Peyer's patch (tissue), 4 donors: Measurements from ENCODE around the gene ELF4. TPM values are rescaled to one million over a fixed set of nuclear protein-coding genes. Genes with fewer than 3 reads are reported as not detected.

Experiments
- DNase-seq, 3 donors: peaks; one replicate each; pipeline ENCODE4 v3.0.0-alpha.2; 2017 to 2019
- H3K27ac ChIP-seq, 4 donors: fragments of 200-600 bp; sonication (generic); one replicate each; pipeline ENCODE4 v1.5.1; 2016 to 2019
- H3K27me3 ChIP-seq, 2 donors: fragments of 200-600 bp; sonication (generic); one replicate each; pipeline ENCODE4 v1.5.1; 2019
- H3K36me3 ChIP-seq, 3 donors: fragments of 200-600 bp; sonication (generic); one replicate each; pipeline ENCODE4 v1.5.1; 2016 to 2019
- H3K4me1 ChIP-seq, 4 donors: fragments of 200-600 bp; sonication (generic); one replicate each; pipeline ENCODE4 v1.5.1; 2016 to 2019
- H3K4me3 ChIP-seq, 4 donors: fragments of 200-600 bp; sonication (generic); 1 replicate in 3 of 4; 2 replicates in 1 of 4; pipeline ENCODE4 v1.5.1; 2016 to 2019; ENCODE audit warnings: mild to moderate bottlenecking in 1 of 4
- H3K9me3 ChIP-seq, 4 donors: fragments of 200-600 bp; sonication (generic); one replicate each; pipeline ENCODE4 v1.5.1; 2016 to 2019; ENCODE audit warnings: mild to moderate bottlenecking in 1 of 4
- POLR2A ChIP-seq, 2 donors: fragments of 450-650 bp; IDR thresholded peaks; one replicate each; pipeline ENCODE4 v1.5.1; 2017; ENCODE audit warnings: antibody characterized with exemption in 2 of 2, mild to moderate bottlenecking in 2 of 2, moderate library complexity in 2 of 2
- total RNA-seq, 4 donors: library from RNA; depleted of rRNA; stranded (reverse); fragments of >200 nt; gene quantifications; one replicate each; pipeline ENCODE4 v1.1.0, GENCODE V29; 2016
- TF ChIP-seq, protein P1 (sequence below), 6 experiments: fragments of 450-650 bp in 4 of 6; fragments of 200-600 bp in 2 of 6; sonication (generic) in 1 of 6; IDR thresholded peaks; one replicate each; pipeline ENCODE4 v1.5.1; 2017 to 2019; ENCODE audit warnings: antibody characterized with exemption in 6 of 6, mild to moderate bottlenecking in 3 of 6, moderate library complexity in 1 of 6

ELF4 gene
- total RNA-seq, 4 donors from 2014 or later = 17.3 to 47.3 (median 43.7) TPM

DNA sequence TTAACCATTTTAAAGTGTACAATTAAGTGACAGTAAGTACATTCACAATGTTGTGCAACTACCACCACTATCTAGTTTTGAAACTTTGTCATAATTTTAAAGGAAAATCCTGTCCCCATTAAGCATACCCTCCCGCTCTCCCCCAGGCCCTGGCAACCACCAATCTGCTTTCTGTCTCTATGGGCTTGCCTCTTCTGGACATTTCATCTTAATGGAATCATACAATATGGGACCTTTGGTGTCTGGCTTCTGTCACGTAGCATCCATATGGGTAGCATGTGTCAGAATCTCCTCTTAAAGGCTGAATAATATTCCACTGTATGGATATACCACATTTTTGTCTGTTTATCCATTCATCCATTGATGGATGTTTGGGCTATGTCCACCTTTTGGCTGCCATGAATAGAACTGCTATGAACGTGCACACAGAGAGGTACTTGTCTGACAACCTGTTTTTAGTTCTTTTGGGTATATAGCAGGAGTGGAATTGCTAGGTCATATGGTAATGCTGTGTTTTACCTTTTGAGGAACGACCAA, 61.5 kb downstream of the ELF4 start:
- H3K4me3 ChIP-seq = no peak overlapping the region
- peaks cover 0 to 38% (median 0%) of the 10 kb centered on the region in 3 donors for H3K36me3 ChIP-seq
- DNase-seq = no peak
- no peaks in the 10 kb centered on the region for H3K27me3 ChIP-seq
- H3K9me3 ChIP-seq = no peaks in the 10 kb centered on the region
- no peak overlapping the region for H3K27ac ChIP-seq
- H3K4me1 ChIP-seq = no peaks in the 10 kb centered on the region
- no peak for TF ChIP-seq POLR2A (IDR thresholded peaks at IDR 0.05)

DNA sequence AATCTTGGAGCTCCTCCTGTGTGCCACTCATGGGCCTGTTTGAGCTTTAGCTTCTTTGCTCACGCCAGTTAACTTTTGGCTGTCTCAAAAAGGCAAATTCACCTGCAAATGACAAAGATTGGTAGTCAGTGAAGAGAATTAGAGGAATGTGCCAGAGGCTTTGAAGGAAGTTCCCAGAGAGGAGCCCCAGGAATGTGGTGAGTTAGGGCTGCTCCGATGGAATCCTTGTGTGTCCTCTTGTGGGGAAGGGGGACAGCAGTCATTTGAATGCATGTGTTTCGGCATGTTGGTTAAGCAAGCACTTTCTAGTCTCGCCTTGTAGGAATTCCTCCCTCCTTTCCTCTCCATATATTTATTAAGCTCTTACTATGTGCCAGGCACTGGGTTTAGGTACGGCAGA, 62.9 kb downstream of the ELF4 start:
- Histone ChIP-seq H3K36me3 (peaks cover 0 to 25% (median 0%) of the 10 kb centered on the region in 3 donors), H3K4me3 (no peak overlapping the region), H3K27ac (no peak overlapping the region), H3K4me1 (no peaks in the 10 kb centered on the region), H3K9me3 (no peaks in the 10 kb centered on the region), H3K27me3 (no peaks in the 10 kb centered on the region)
- DNase-seq = no peak
- TF ChIP-seq POLR2A (IDR thresholded peaks at IDR 0.05) = no peak
- TF ChIP-seq, protein P1, sequence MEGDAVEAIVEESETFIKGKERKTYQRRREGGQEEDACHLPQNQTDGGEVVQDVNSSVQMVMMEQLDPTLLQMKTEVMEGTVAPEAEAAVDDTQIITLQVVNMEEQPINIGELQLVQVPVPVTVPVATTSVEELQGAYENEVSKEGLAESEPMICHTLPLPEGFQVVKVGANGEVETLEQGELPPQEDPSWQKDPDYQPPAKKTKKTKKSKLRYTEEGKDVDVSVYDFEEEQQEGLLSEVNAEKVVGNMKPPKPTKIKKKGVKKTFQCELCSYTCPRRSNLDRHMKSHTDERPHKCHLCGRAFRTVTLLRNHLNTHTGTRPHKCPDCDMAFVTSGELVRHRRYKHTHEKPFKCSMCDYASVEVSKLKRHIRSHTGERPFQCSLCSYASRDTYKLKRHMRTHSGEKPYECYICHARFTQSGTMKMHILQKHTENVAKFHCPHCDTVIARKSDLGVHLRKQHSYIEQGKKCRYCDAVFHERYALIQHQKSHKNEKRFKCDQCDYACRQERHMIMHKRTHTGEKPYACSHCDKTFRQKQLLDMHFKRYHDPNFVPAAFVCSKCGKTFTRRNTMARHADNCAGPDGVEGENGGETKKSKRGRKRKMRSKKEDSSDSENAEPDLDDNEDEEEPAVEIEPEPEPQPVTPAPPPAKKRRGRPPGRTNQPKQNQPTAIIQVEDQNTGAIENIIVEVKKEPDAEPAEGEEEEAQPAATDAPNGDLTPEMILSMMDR (IDR thresholded peaks at IDR 0.05) = no peak

DNA sequence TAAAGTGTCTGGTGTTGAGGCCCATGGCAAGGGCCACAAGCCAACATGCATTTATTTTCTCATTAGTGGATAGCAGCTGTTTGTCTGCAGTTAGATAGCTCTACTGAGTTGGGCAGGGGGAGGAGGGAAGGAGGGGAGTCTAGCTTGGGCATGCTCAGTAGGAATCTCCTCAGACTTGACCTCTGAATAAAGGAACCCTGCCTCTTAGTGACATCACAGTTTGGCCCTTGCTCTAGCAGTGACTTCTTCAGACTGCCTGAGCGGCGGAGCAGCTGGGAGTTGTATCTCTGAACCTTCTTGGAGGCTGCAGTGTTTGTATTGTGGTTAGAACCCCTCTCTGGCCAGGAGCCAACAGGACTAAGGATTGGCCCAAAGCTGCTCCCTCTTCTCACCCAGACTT, 70.5 kb downstream of the ELF4 start:
- H3K4me1 ChIP-seq = no peaks in the 10 kb centered on the region
- H3K4me3 ChIP-seq = no peak overlapping the region
- peaks cover 0 to 27% (median 0%) of the 10 kb centered on the region in 3 donors for H3K36me3 ChIP-seq
- no peaks in the 10 kb centered on the region for H3K27me3 ChIP-seq
- no peaks in the 10 kb centered on the region for H3K9me3 ChIP-seq
- TF ChIP-seq POLR2A (IDR thresholded peaks at IDR 0.05) = no peak
- TF ChIP-seq, protein P1 (IDR thresholded peaks at IDR 0.05) = no peak
- H3K27ac ChIP-seq = no peak overlapping the region
- DNase-seq = no peak

DNA sequence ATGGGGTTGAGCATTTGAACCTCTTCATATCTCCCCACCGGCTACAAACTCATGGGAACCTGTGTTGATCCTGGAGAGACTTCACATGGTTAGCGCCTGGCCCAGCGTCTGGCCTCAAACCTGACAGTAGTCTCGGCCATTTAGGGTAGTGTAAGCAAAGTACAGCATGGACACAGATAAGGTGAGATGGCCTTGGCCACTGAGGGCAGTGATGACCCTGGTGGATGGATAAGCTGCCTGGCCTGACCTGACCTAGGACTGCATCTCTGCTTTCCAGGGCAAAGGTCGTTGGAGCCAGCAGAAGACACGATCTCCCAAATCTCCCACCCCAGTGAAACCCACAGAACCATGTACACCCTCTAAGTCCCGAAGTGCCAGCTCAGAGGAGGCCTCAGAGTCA, 76.1 kb downstream of the ELF4 start:
- Histone ChIP-seq H3K4me1 (no peaks in the 10 kb centered on the region), H3K36me3 (peaks cover 0 to 28% (median 0%) of the 10 kb centered on the region in 3 donors), H3K27me3 (no peaks in the 10 kb centered on the region), H3K9me3 (no peaks in the 10 kb centered on the region), H3K27ac (no peak overlapping the region), H3K4me3 (no peak overlapping the region)
- DNase-seq = no peak
- no peak for TF ChIP-seq POLR2A (IDR thresholded peaks at IDR 0.05)
- TF ChIP-seq, protein P1 (IDR thresholded peaks at IDR 0.05) = no peak

DNA sequence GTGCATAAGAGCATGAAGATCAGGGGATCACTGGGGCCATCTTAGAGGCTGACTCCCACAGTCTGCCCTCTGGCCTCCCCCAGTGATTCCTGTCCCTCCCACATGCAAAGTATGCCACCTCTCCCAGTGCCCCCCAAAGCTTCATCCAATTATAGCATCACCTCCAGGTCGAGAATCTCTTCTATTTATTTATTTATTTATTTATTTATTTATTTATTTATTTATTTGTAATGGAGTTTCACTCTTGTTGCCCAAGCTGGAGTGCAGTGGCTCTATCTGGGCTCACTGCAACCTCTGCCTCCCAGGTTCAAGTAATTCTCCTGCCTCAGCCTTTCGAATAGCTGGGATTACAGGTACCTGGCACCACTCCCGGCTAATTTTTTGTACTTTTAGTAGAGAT, 77.7 kb downstream of the ELF4 start:
- no peak for DNase-seq
- Histone ChIP-seq H3K4me3 (no peak overlapping the region), H3K27me3 (no peaks in the 10 kb centered on the region), H3K9me3 (no peaks in the 10 kb centered on the region), H3K27ac (no peak overlapping the region), H3K36me3 (peaks cover 0 to 16% (median 0%) of the 10 kb centered on the region in 3 donors), H3K4me1 (no peaks in the 10 kb centered on the region)
- TF ChIP-seq, protein P1 (IDR thresholded peaks at IDR 0.05) = no peak
- no peak for TF ChIP-seq POLR2A (IDR thresholded peaks at IDR 0.05)

DNA sequence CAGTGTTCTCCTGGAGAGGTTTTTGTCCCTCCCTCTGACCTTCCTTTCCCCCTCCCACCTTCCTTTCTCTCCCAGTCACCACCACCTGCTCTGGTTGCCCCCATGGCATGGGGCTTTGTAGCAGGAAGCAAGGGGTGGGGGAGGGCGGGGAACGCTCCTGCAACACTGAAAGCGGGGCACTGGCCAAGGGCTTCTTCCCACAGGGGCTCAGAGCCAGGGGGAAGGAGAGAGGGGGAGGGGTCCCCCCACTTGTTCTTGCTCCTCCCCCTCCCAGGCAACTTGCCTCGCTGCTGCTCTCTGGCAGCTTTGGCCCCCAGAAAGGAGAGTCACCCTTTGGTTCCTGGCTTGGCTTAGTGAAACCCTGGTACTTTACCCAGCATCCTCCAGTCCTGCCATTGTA, 79.5 kb downstream of the ELF4 start:
- no peak overlapping the region for H3K4me3 ChIP-seq
- H3K9me3 ChIP-seq = no peaks in the 10 kb centered on the region
- DNase-seq = no peak
- H3K36me3 ChIP-seq = peaks cover 0 to 20% (median 0%) of the 10 kb centered on the region in 3 donors
- no peaks in the 10 kb centered on the region for H3K4me1 ChIP-seq
- no peak overlapping the region for H3K27ac ChIP-seq
- H3K27me3 ChIP-seq = no peaks in the 10 kb centered on the region
- TF ChIP-seq, protein P1 (IDR thresholded peaks at IDR 0.05) = no peak
- no peak for TF ChIP-seq POLR2A (IDR thresholded peaks at IDR 0.05)
